HG03135 (cell line): ENCODE measurements around the gene IDUA.
"Not testable (repeated sequence)": the region's sequence is repeated elsewhere in the genome, so short reads cannot be mapped to it uniquely, and the experiment has no call there.

Source experiments
- ATAC-seq: cut with Tn5 transposase; IDR thresholded peaks from one replicate; pipeline ENCODE4 v1.9.1; 2021; ENCODE audit warnings: mild to moderate bottlenecking, moderate library complexity; ENCODE audit not compliant: unreplicated experiment

The IDUA gene

GRCh38 chr4:1043162-1043561 is 56.3 kb downstream of the IDUA start:
- ATAC-seq = no peak

GRCh38 chr4:1043651-1044468 is 57.0 kb downstream of the IDUA start:
- ATAC-seq = no peak

GRCh38 chr4:1044469-1045192 is 57.8 kb downstream of the IDUA start:
- ATAC-seq = no peak

GRCh38 chr4:1045193-1045594 is 58.4 kb downstream of the IDUA start:
- no peak for ATAC-seq

GRCh38 chr4:1045595-1046201 is 58.9 kb downstream of the IDUA start:
- ATAC-seq = no peak

- ATAC-seq = not testable (repeated sequence)
Observed at GRCh38 chr4:1046581-1047011, 59.8 kb downstream of the IDUA start.

- ATAC-seq = no peak
Observed at GRCh38 chr4:1047106-1047975, 60.5 kb downstream of the IDUA start.

GRCh38 chr4:1047976-1048772 is 61.3 kb downstream of the IDUA start:
- no peak for ATAC-seq

- no peak for ATAC-seq
Observed at GRCh38 chr4:1048773-1049590, 62.1 kb downstream of the IDUA start.

- ATAC-seq = no peak
Observed at GRCh38 chr4:1049591-1049905, 62.7 kb downstream of the IDUA start.

GRCh38 chr4:1050486-1051213 is 63.8 kb downstream of the IDUA start:
- ATAC-seq = no peak

- no peak for ATAC-seq
Observed at GRCh38 chr4:1051472-1051871, 64.6 kb downstream of the IDUA start.

GRCh38 chr4:1052231-1052671 is 65.4 kb downstream of the IDUA start:
- no peak for ATAC-seq

- no peak for ATAC-seq
Observed at GRCh38 chr4:1053080-1053661, 66.3 kb downstream of the IDUA start.

- not testable (repeated sequence) for ATAC-seq
Observed at GRCh38 chr4:1053891-1054290, 67.0 kb downstream of the IDUA start.
